Measurements from ENCODE around the gene PDE9A. TPM values are rescaled to one million over a fixed set of nuclear protein-coding genes. Genes with fewer than 3 reads are reported as not detected.

PDE9A gene
- total RNA-seq, 5 donors from 2014 or later (not counting 1 experiment from before 2014, with no cell fraction given), result 11.5 to 18.3 (median 16.1) TPM

DNA sequence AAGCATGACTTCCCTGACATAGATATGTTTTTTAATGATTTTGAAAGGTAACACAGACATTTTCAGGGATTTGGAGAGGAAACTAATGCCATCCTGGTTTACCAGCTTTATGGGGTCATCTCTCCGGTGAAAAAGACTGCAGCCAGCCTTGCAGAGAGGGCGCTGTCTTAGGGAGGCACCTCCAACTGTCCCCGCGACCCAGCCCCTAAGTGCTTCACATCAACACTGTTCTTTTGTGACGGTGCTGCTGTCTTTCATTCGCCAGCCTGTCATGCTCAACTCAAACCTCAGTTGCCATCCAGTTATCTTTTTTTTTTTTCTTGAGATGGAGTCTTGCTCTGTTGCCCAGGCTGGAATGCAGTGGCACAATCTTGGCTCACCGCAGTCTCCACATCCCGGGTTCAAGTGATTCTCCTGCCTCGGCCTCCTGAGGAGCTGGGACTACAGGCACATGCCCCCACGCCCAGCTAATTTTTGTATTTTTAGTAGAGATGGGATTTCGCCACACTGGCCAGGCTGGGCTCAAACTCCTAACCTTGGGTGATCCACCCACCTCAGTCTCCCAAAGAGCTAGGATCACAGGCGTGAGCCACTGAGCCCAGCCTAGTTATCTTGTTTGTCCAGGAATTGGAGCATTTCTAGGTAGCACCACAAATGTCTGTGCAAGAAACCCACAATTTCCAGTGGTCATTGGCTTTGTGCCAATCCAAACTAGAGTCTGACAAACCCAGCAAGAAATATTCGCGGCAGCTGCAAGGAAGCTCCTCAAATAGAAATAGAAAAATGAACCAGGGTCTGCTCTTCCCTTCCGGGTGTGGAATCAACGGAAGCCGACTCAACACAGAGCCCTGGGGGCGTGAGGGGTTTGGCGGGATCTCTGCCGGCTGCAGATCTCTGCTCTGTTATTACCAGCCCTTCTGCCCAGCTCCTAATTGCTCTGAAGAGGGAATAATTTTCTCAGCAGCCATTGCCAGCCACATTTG, 24.2 kb downstream of the PDE9A start:
- no peaks in the 10 kb centered on the region for H3K36me3 ChIP-seq (ENCODE audit: control insufficient read depth in 2 of 2, extremely low read depth in 1 of 2, insufficient read depth in 1 of 2, low read length in 1 of 2)
- POLR2A ChIA-PET, result no interaction called here

DNA sequence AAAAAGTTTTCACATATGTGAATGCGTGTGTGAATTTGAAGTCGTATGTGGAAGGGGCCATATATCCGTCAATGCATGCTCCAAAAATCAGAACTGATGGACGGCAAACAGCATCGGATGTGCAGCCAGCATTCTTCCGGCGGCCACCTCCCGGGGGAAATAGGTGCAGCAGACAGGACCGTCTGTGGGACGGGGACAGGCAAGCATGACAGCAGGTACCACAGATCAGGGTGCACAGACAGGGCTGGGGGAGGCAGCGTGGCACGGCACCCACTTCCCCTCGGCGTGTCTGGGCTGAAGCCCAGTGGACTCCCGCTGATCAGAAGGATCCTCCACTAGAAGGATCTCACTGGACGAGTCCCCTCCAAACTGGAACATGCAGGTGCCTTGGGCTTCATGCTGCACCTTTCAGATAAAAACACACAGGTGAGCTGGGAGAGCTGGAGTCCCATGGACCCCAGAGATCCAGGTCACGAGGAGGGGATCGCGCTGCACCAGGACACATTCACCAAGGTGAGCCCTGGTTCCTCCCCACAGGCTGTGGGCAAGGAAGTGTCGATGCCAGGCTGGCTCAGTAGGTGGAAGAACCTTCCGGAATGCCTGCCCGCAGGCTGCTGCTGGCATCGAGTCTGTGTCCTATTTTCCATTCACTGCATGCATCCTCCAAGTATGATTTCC, 25.3 kb downstream of the PDE9A start:
- DNase-seq (no peak), ATAC-seq (replicated peaks in 1 of 4) (no peak)
- H3K9me3 ChIP-seq, result no peaks in the 10 kb centered on the region
- peaks cover 0 to 1% of the 10 kb centered on the region in 2 donors for H3K27me3 Mint-ChIP-seq
- H3K27me3 ChIP-seq (replicated peaks in 1 of 2; ENCODE audit: control insufficient read depth in 2 of 2, extremely low read depth in 1 of 2, insufficient read depth in 2 of 2, low read length in 1 of 2), result peaks cover 0 to 14% of the 10 kb centered on the region in 2 experiments
- 90% methylated on average over 23 of the region's 23 CpGs for WGBS (ENCODE audit: insufficient coverage)
- peak overlapping the region in 1 of 3 donors; percentile 44 for H3K4me3 Mint-ChIP-seq
- H3K36me3 Mint-ChIP-seq, result peaks cover 6% of the 10 kb centered on the region
- H3K36me3 ChIP-seq (ENCODE audit: control insufficient read depth in 2 of 2, extremely low read depth in 1 of 2, insufficient read depth in 1 of 2, low read length in 1 of 2), result no peaks in the 10 kb centered on the region
- no peak overlapping the region for H3K27ac ChIP-seq (ENCODE audit: low read length)
- H3K27ac Mint-ChIP-seq, result no peak overlapping the region
- no peaks in the 10 kb centered on the region for H3K9me3 Mint-ChIP-seq
- peaks cover 36 to 49% of the 10 kb centered on the region in 2 experiments for H3K4me1 ChIP-seq (ENCODE audit: control insufficient read depth in 1 of 2, extremely low read depth in 1 of 2, insufficient read depth in 2 of 2, low read length in 2 of 2)
- no peak overlapping the region for H3K4me3 ChIP-seq (ENCODE audit: control insufficient read depth in 1 of 2, extremely low read depth in 1 of 2, low read length in 1 of 2)
- CTCF ChIA-PET, result interaction anchor here in 1 of 2 donors (0.5 kb wide), 1 partner anchor 486 kb away, joined by 3 read pairs; no protein-coding TSS in a partner anchor
- peaks cover 42 to 55% (median 47%) of the 10 kb centered on the region in 3 donors for H3K4me1 Mint-ChIP-seq
- POLR2A ChIA-PET, result no interaction called here

More for the DNA sequence above, 24.2 kb downstream of the PDE9A start:
- CTCF ChIA-PET, result interaction anchor here in 1 of 2 donors (0.6 kb wide), 1 partner anchor 8 kb away, joined by 6 read pairs; no protein-coding TSS in a partner anchor
- peaks cover 6% of the 10 kb centered on the region for H3K36me3 Mint-ChIP-seq
- peaks cover 27 to 39% of the 10 kb centered on the region in 2 experiments for H3K4me1 ChIP-seq (ENCODE audit: control insufficient read depth in 1 of 2, extremely low read depth in 1 of 2, insufficient read depth in 2 of 2, low read length in 2 of 2)
- H3K27ac Mint-ChIP-seq, result peak overlapping the region; percentile 43 to 74
- H3K9me3 ChIP-seq, result no peaks in the 10 kb centered on the region
- WGBS (ENCODE audit: insufficient coverage), result 66% methylated on average over 13 of the region's 20 CpGs
- no peaks in the 10 kb centered on the region for H3K9me3 Mint-ChIP-seq
- peaks cover 0 to 1% of the 10 kb centered on the region in 2 donors for H3K27me3 Mint-ChIP-seq
- no peak overlapping the region for H3K27ac ChIP-seq (ENCODE audit: low read length)
- peak overlapping the region in 1 of 3 donors; percentile 44 for H3K4me3 Mint-ChIP-seq
- no peak overlapping the region for H3K4me3 ChIP-seq (ENCODE audit: control insufficient read depth in 1 of 2, extremely low read depth in 1 of 2, low read length in 1 of 2)
- peaks cover 30 to 43% (median 36%) of the 10 kb centered on the region in 3 donors for H3K4me1 Mint-ChIP-seq
- ATAC-seq (replicated peaks in 1 of 4) (no peak), DNase-seq (no peak)
- peaks cover 0 to 17% of the 10 kb centered on the region in 2 experiments for H3K27me3 ChIP-seq (replicated peaks in 1 of 2; ENCODE audit: control insufficient read depth in 2 of 2, extremely low read depth in 1 of 2, insufficient read depth in 2 of 2, low read length in 1 of 2)

DNA sequence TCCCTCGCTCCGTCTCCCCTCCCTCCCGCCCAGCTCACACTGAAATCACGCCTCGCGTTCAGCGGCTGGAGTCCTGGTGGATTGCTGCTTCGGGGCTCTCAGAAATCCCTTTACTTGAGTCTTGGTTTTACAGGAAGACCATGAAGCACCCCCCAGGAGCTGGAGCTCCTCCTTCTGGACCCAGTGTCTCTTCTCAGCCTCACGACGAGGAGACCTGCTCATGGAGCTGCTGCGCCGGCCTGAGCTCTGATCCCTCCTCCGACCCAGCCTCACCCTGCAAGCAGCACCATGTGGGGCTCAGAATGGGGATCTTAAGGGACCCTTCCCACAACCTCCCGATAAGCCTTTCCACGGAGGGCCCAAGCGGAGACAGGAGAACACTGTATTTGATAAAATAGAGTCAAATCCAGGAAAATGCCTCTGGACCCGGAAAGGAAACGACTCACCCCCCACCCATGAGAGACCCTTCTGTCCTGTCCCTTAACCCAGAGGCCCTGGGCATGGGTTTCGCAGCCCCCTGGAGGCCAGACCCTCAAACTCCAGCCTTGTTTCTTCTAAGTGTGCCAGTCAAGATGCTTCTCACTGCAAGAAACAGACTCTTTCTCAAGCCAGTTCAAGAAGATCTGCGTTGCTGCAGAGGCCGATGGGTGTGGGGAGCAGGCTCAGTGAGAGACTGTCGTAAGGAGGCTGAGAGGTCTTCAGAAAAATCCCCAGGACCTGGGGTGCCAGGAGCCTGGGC, 26.1 kb downstream of the PDE9A start:
- H3K9me3 Mint-ChIP-seq, result no peaks in the 10 kb centered on the region
- Histone ChIP-seq H3K4me1 (ENCODE audit: control insufficient read depth in 1 of 2, extremely low read depth in 1 of 2, insufficient read depth in 2 of 2, low read length in 2 of 2) (peaks cover 41 to 57% of the 10 kb centered on the region in 2 experiments), H3K4me3 (ENCODE audit: control insufficient read depth in 1 of 2, extremely low read depth in 1 of 2, low read length in 1 of 2) (no peak overlapping the region), H3K36me3 (ENCODE audit: control insufficient read depth in 2 of 2, extremely low read depth in 1 of 2, insufficient read depth in 1 of 2, low read length in 1 of 2) (no peaks in the 10 kb centered on the region), H3K9me3 (no peaks in the 10 kb centered on the region), H3K27me3 (replicated peaks in 1 of 2; ENCODE audit: control insufficient read depth in 2 of 2, extremely low read depth in 1 of 2, insufficient read depth in 2 of 2, low read length in 1 of 2) (peaks cover 0 to 14% of the 10 kb centered on the region in 2 experiments), H3K27ac (ENCODE audit: low read length) (no peak overlapping the region)
- H3K27ac Mint-ChIP-seq, result no peak overlapping the region
- DNase-seq, result no peak
- ChIA-PET POLR2A (no interaction called here), CTCF (interaction anchor here in 1 of 2 donors (0.5 kb wide), 1 partner anchor 487 kb away, joined by 3 read pairs; no protein-coding TSS in a partner anchor)
- WGBS (ENCODE audit: insufficient coverage), result 88% methylated on average over 14 of the region's 22 CpGs
- H3K4me3 Mint-ChIP-seq, result peak overlapping the region in 1 of 3 donors; percentile 19
- peaks cover 49 to 62% (median 55%) of the 10 kb centered on the region in 3 donors for H3K4me1 Mint-ChIP-seq
- ATAC-seq (replicated peaks in 1 of 4), result no peak
- peaks cover 0 to 1% of the 10 kb centered on the region in 2 donors for H3K27me3 Mint-ChIP-seq
- peaks cover 6% of the 10 kb centered on the region for H3K36me3 Mint-ChIP-seq

DNA sequence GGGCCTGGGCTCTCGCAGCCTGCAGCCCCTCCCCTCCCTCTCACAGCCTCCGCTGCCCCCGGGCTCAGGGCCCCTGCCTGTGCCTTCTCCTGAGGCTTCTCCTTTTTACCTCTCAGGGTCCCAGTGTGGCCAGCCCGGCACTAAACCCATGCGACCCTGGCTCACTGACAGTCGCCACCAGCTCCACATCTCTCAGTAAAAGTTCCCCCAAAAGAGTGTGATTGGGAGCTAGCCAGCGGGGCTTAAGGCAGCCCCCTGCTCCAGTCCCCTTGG, 26.6 kb downstream of the PDE9A start:
- Mint-ChIP-seq H3K27ac (no peak overlapping the region), H3K4me3 (no peak overlapping the region), H3K4me1 (peaks cover 54 to 67% (median 60%) of the 10 kb centered on the region in 3 donors), H3K27me3 (peaks cover 0 to 1% of the 10 kb centered on the region in 2 donors), H3K36me3 (peaks cover 6% of the 10 kb centered on the region), H3K9me3 (no peaks in the 10 kb centered on the region)
- Histone ChIP-seq H3K36me3 (ENCODE audit: control insufficient read depth in 2 of 2, extremely low read depth in 1 of 2, insufficient read depth in 1 of 2, low read length in 1 of 2) (no peaks in the 10 kb centered on the region), H3K4me1 (ENCODE audit: control insufficient read depth in 1 of 2, extremely low read depth in 1 of 2, insufficient read depth in 2 of 2, low read length in 2 of 2) (peaks cover 44 to 62% of the 10 kb centered on the region in 2 experiments), H3K27ac (ENCODE audit: low read length) (no peak overlapping the region), H3K4me3 (ENCODE audit: control insufficient read depth in 1 of 2, extremely low read depth in 1 of 2, low read length in 1 of 2) (no peak overlapping the region), H3K9me3 (no peaks in the 10 kb centered on the region), H3K27me3 (replicated peaks in 1 of 2; ENCODE audit: control insufficient read depth in 2 of 2, extremely low read depth in 1 of 2, insufficient read depth in 2 of 2, low read length in 1 of 2) (peaks cover 0 to 14% of the 10 kb centered on the region in 2 experiments)
- ATAC-seq (replicated peaks in 1 of 4) (no peak), DNase-seq (no peak)
- CTCF ChIA-PET, result no interaction called here
- POLR2A ChIA-PET, result no interaction called here
- WGBS (ENCODE audit: insufficient coverage), result 100% methylated on average over 4 of the region's 7 CpGs

DNA sequence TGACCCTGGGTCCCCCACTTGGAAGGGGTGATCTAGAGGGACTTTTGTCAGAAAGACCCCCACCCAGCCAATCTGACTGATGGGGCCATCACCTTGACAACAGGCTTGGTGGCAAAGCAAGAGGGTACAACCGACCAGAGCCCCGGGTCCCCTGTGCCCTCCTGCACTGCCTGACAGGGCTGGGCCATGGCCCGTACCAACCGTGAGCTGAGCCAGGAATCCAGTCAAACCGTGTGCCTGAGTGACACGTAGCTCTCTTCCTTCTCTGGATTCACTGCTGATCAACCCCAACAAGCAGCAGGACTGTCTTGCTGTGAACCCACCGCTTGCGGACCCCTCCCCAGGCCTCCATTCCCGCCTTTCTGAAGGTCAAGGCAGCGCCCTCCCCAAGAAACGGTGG, 27.0 kb downstream of the PDE9A start:
- no peak for ATAC-seq (replicated peaks in 1 of 4)
- H3K9me3 Mint-ChIP-seq, result no peaks in the 10 kb centered on the region
- H3K27me3 Mint-ChIP-seq, result peaks cover 0 to 1% of the 10 kb centered on the region in 2 donors
- Histone ChIP-seq H3K27me3 (replicated peaks in 1 of 2; ENCODE audit: control insufficient read depth in 2 of 2, extremely low read depth in 1 of 2, insufficient read depth in 2 of 2, low read length in 1 of 2) (peaks cover 0 to 14% of the 10 kb centered on the region in 2 experiments), H3K36me3 (ENCODE audit: control insufficient read depth in 2 of 2, extremely low read depth in 1 of 2, insufficient read depth in 1 of 2, low read length in 1 of 2) (no peaks in the 10 kb centered on the region), H3K4me3 (ENCODE audit: control insufficient read depth in 1 of 2, extremely low read depth in 1 of 2, low read length in 1 of 2) (no peak overlapping the region), H3K27ac (ENCODE audit: low read length) (no peak overlapping the region), H3K9me3 (no peaks in the 10 kb centered on the region), H3K4me1 (ENCODE audit: control insufficient read depth in 1 of 2, extremely low read depth in 1 of 2, insufficient read depth in 2 of 2, low read length in 2 of 2) (peaks cover 44 to 66% of the 10 kb centered on the region in 2 experiments)
- WGBS (ENCODE audit: insufficient coverage), result 87% methylated on average over 11 of the region's 11 CpGs
- peak overlapping the region in 1 of 2 donors; percentile 15 for H3K27ac Mint-ChIP-seq
- CTCF ChIA-PET, result no interaction called here
- H3K4me1 Mint-ChIP-seq, result peaks cover 57 to 71% (median 63%) of the 10 kb centered on the region in 3 donors
- DNase-seq, result no peak
- peaks cover 6% of the 10 kb centered on the region for H3K36me3 Mint-ChIP-seq
- H3K4me3 Mint-ChIP-seq, result peak overlapping the region in 2 of 3 donors; percentile 9 to 84
- POLR2A ChIA-PET, result interaction anchor here in 1 of 2 donors (0.6 kb wide), 1 partner anchor 25 kb away, joined by 3 read pairs; no protein-coding TSS in a partner anchor

All from T-cell (primary cell).